Right atrium auricular region (tissue), 2 donors: ENCODE measurements around the gene ACO1. TPM values are rescaled to one million over a fixed set of nuclear protein-coding genes. Genes with fewer than 3 reads are reported as not detected.

ENCODE experiments used
- DNase-seq: peaks from one replicate; pipeline ENCODE4 v3.0.0-alpha.2; 2019; ENCODE audit warnings: low spot score
- H3K27ac ChIP-seq, 2 donors: fragments of 200-600 bp; sonication (generic); 1 replicate in 1 of 2; 2 replicates in 1 of 2; pipeline ENCODE4 v1.5.1; 2016 to 2019
- H3K27me3 ChIP-seq, 2 donors: fragments of 200-600 bp; sonication (generic); one replicate each; pipeline versions ENCODE4 v1.5.1 to v1.6.0; 2017 to 2019
- H3K36me3 ChIP-seq: fragments of 200-600 bp; sonication (generic); one replicate; pipeline ENCODE4 v1.5.1; 2016
- H3K4me1 ChIP-seq, 2 donors: fragments of 200-600 bp; sonication (generic); one replicate each; pipeline versions ENCODE4 v1.5.1 to v1.6.0; 2017 to 2019
- H3K4me3 ChIP-seq, 2 donors: fragments of 200-600 bp; sonication (generic); 1 replicate in 1 of 2; 2 replicates in 1 of 2; pipeline ENCODE4 v1.5.1; 2017 to 2019; ENCODE audit warnings: mild to moderate bottlenecking in 1 of 2, moderate library complexity in 1 of 2
- H3K9me3 ChIP-seq, 2 donors: fragments of 200-600 bp; sonication (generic); one replicate each; pipeline ENCODE4 v1.5.1; 2019
- total RNA-seq, 2 donors: library from RNA; depleted of rRNA; stranded (reverse); fragments of >200 nt; gene quantifications; one replicate each; pipeline ENCODE4 v1.1.0, GENCODE V29; 2016
- TF ChIP-seq, protein P1 (sequence below), 2 donors: fragments of 200-600 bp; sonication (generic); IDR thresholded peaks; one replicate each; pipeline ENCODE4 v1.5.1; 2019; ENCODE audit warnings: antibody characterized with exemption in 2 of 2

The ACO1 gene
- total RNA-seq, 2 donors from 2014 or later = 37.2 to 43.8 TPM

DNA sequence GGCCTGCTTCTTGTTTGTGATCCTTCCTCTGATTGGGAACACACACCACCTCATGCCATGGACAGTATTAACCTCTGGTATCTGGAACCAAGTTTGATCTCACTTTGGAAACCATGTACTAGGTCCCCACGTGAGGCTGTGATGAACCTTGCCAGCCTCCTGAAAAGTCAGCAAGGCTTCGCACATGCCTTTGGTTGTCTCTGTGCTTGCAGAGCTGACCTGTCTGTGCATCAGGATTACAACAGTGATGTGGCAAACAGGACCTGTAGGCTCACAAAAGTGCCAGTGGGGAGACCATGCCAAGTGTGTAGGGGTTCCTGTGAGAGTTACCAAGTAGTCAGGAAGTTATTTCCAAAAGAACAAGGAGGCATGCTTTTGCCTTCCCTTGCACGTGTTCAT is 1.4 kb downstream of the ACO1 start:
- Histone ChIP-seq H3K36me3 (no peaks in the 10 kb centered on the region), H3K27me3 (no peaks in the 10 kb centered on the region), H3K9me3 (no peaks in the 10 kb centered on the region), H3K4me1 (peaks cover 0 to 18% of the 10 kb centered on the region in 2 donors), H3K27ac (no peak overlapping the region), H3K4me3 (no peak overlapping the region)
- TF ChIP-seq, protein P1, sequence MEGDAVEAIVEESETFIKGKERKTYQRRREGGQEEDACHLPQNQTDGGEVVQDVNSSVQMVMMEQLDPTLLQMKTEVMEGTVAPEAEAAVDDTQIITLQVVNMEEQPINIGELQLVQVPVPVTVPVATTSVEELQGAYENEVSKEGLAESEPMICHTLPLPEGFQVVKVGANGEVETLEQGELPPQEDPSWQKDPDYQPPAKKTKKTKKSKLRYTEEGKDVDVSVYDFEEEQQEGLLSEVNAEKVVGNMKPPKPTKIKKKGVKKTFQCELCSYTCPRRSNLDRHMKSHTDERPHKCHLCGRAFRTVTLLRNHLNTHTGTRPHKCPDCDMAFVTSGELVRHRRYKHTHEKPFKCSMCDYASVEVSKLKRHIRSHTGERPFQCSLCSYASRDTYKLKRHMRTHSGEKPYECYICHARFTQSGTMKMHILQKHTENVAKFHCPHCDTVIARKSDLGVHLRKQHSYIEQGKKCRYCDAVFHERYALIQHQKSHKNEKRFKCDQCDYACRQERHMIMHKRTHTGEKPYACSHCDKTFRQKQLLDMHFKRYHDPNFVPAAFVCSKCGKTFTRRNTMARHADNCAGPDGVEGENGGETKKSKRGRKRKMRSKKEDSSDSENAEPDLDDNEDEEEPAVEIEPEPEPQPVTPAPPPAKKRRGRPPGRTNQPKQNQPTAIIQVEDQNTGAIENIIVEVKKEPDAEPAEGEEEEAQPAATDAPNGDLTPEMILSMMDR (IDR thresholded peaks at IDR 0.05) = no peak
- no peak for DNase-seq

GRCh38 chr9:32387256-32387655 is 2.8 kb downstream of the ACO1 start:
- H3K27ac ChIP-seq = no peak overlapping the region
- H3K27me3 ChIP-seq = no peaks in the 10 kb centered on the region
- no peak overlapping the region for H3K4me3 ChIP-seq
- H3K36me3 ChIP-seq = no peaks in the 10 kb centered on the region
- TF ChIP-seq, protein P1 (IDR thresholded peaks at IDR 0.05) = no peak
- no peak for DNase-seq
- H3K9me3 ChIP-seq = no peaks in the 10 kb centered on the region
- H3K4me1 ChIP-seq = peaks cover 0 to 18% of the 10 kb centered on the region in 2 donors

GRCh38 chr9:32389365-32389764 is 4.9 kb downstream of the ACO1 start:
- no peak overlapping the region for H3K27ac ChIP-seq
- H3K36me3 ChIP-seq = no peaks in the 10 kb centered on the region
- no peaks in the 10 kb centered on the region for H3K27me3 ChIP-seq
- H3K9me3 ChIP-seq = no peaks in the 10 kb centered on the region
- no peak overlapping the region for H3K4me3 ChIP-seq
- peaks cover 0 to 11% of the 10 kb centered on the region in 2 donors for H3K4me1 ChIP-seq
- no peak for DNase-seq
- TF ChIP-seq, protein P1 (IDR thresholded peaks at IDR 0.05) = no peak

- no peak overlapping the region for H3K27ac ChIP-seq
- no peak overlapping the region for H3K4me3 ChIP-seq
- H3K4me1 ChIP-seq = peaks cover 0 to 15% of the 10 kb centered on the region in 2 donors
- no peaks in the 10 kb centered on the region for H3K9me3 ChIP-seq
- no peaks in the 10 kb centered on the region for H3K27me3 ChIP-seq
- no peak for DNase-seq
- H3K36me3 ChIP-seq = no peaks in the 10 kb centered on the region
- TF ChIP-seq, protein P1 (IDR thresholded peaks at IDR 0.05) = no peak
Observed at GRCh38 chr9:32393911-32394310, 9.5 kb downstream of the ACO1 start.

- TF ChIP-seq, protein P1 (IDR thresholded peaks at IDR 0.05) = no peak
- no peaks in the 10 kb centered on the region for H3K27me3 ChIP-seq
- no peak overlapping the region for H3K27ac ChIP-seq
- no peak for DNase-seq
- peaks cover 0 to 15% of the 10 kb centered on the region in 2 donors for H3K4me1 ChIP-seq
- H3K36me3 ChIP-seq = no peaks in the 10 kb centered on the region
- H3K9me3 ChIP-seq = no peaks in the 10 kb centered on the region
- no peak overlapping the region for H3K4me3 ChIP-seq
Observed at GRCh38 chr9:32394381-32395049, 10.1 kb downstream of the ACO1 start.
